ENCODE data around the gene APBA2. TPM values are rescaled to one million over a fixed set of nuclear protein-coding genes. Genes with fewer than 3 reads are reported as not detected.

The APBA2 gene
- total RNA-seq, 2 donors from 2014 or later, result 0.77 to 1.0 TPM

- DNase-seq, result no peak
- H3K27me3 ChIP-seq, result no peaks in the 10 kb centered on the region
- no peaks in the 10 kb centered on the region for H3K9me3 ChIP-seq
- H3K36me3 ChIP-seq, result no peaks in the 10 kb centered on the region
- no peak overlapping the region for H3K4me3 ChIP-seq
- H3K4me1 ChIP-seq, result no peaks in the 10 kb centered on the region
- TF ChIP-seq CTCF (IDR thresholded peaks at IDR 0.05), result no peak
- intact Hi-C loops (cut with DNase I), result no loop called here
- H3K27ac ChIP-seq, result no peak overlapping the region
- H3K9ac ChIP-seq (ENCODE audit: low read depth in 2 of 2, low read length in 2 of 2), result no peak overlapping the region
These were observed 179.8 kb downstream of the APBA2 start for GRCh38 chr15:29065571-29065970.

GRCh38 chr15:29066310-29066709 lies 180.5 kb downstream of the APBA2 start:
- DNase-seq, result no peak
- intact Hi-C loops (cut with DNase I), result no loop called here
- H3K27ac ChIP-seq, result no peak overlapping the region
- H3K4me3 ChIP-seq, result no peak overlapping the region
- H3K36me3 ChIP-seq, result no peaks in the 10 kb centered on the region
- H3K9ac ChIP-seq (ENCODE audit: low read depth in 2 of 2, low read length in 2 of 2), result no peak overlapping the region
- no peaks in the 10 kb centered on the region for H3K4me1 ChIP-seq
- H3K9me3 ChIP-seq, result no peaks in the 10 kb centered on the region
- H3K27me3 ChIP-seq, result no peaks in the 10 kb centered on the region
- TF ChIP-seq CTCF (IDR thresholded peaks at IDR 0.05), result no peak

GRCh38 chr15:29066838-29067237 lies 181.1 kb downstream of the APBA2 start:
- Histone ChIP-seq H3K4me3 (no peak overlapping the region), H3K4me1 (no peaks in the 10 kb centered on the region), H3K36me3 (no peaks in the 10 kb centered on the region), H3K9me3 (no peaks in the 10 kb centered on the region), H3K9ac (ENCODE audit: low read depth in 2 of 2, low read length in 2 of 2) (no peak overlapping the region), H3K27me3 (no peaks in the 10 kb centered on the region), H3K27ac (no peak overlapping the region)
- intact Hi-C loops (cut with DNase I), result no loop called here
- no peak for DNase-seq
- TF ChIP-seq CTCF (IDR thresholded peaks at IDR 0.05), result no peak

- no peaks in the 10 kb centered on the region for H3K4me1 ChIP-seq
- no peak for DNase-seq
- no peak for TF ChIP-seq CTCF (IDR thresholded peaks at IDR 0.05)
- no peaks in the 10 kb centered on the region for H3K36me3 ChIP-seq
- intact Hi-C loops (cut with DNase I), result no loop called here
- no peak overlapping the region for H3K27ac ChIP-seq
- H3K9me3 ChIP-seq, result no peaks in the 10 kb centered on the region
- no peak overlapping the region for H3K4me3 ChIP-seq
- H3K27me3 ChIP-seq, result no peaks in the 10 kb centered on the region
- no peak overlapping the region for H3K9ac ChIP-seq (ENCODE audit: low read depth in 2 of 2, low read length in 2 of 2)
These were observed 182.2 kb downstream of the APBA2 start for GRCh38 chr15:29067949-29068348.

- Histone ChIP-seq H3K9me3 (no peaks in the 10 kb centered on the region), H3K36me3 (no peaks in the 10 kb centered on the region), H3K9ac (ENCODE audit: low read depth in 2 of 2, low read length in 2 of 2) (no peak overlapping the region), H3K27ac (no peak overlapping the region), H3K4me3 (no peak overlapping the region), H3K4me1 (no peaks in the 10 kb centered on the region), H3K27me3 (no peaks in the 10 kb centered on the region)
- no peak for TF ChIP-seq CTCF (IDR thresholded peaks at IDR 0.05)
- intact Hi-C loops (cut with DNase I), result no loop called here
- DNase-seq, result no peak
These were observed 184.9 kb downstream of the APBA2 start for GRCh38 chr15:29070471-29071231.

All from colonic mucosa (tissue), 4 donors.